Heart left ventricle (tissue), 13 donors: ENCODE data around the gene SIAE.

ENCODE experiments used
- POLR2A ChIP-seq, 2 donors: fragments of 450-650 bp; IDR thresholded peaks; one replicate each; pipeline ENCODE4 v1.6.1; 2017; ENCODE audit warnings: antibody characterized with exemption in 2 of 2, mild to moderate bottlenecking in 2 of 2, moderate library complexity in 2 of 2
- TF ChIP-seq, protein P1 (sequence below), 12 donors: fragments of 200-600 bp; sonication (generic) in 4 of 12; IDR thresholded peaks; one replicate each; pipeline versions ENCODE4 v1.5.0 to v1.8.0; 2018 to 2022; ENCODE audit warnings: antibody characterized with exemption in 12 of 12, mild to moderate bottlenecking in 5 of 12
- donor health status: ischemic (EF 13 %, LVEDD 7.1; RV severe dilation, severe dysfunction).
- donor health status: DM: no; HTN: yes; CAD: no.
- donor health status: DM: no; HTN: no; CAD: no.
- donor health status: ischemic (EF 25% LVEDD 6.9; RV normal size, moderate dysfunction).
- donor health status: ischemic (EF 25% LVEDD 5.7; RV mildly dilated, moderate dysfunction).
- donor health status: ischemic (EF 35%, LVEDD 5.7; RV mildly dilated, moderate dysfunction).
- donor health status: nonischemic (EF 11% LVEDD 7.7; RV severe dilation, severe dysfunction).
- donor health status: DM: yes; HTN: yes; CAD: no.
- donor health status: PGD.
- donor health status: ischemic (EF 29% LVEDD 5.4; RV normal size, mild dysfunction).
- donor health status: nonischemic (EF 23%, LVEDD 6.1; RV moderate dilation, normal function).

DNA sequence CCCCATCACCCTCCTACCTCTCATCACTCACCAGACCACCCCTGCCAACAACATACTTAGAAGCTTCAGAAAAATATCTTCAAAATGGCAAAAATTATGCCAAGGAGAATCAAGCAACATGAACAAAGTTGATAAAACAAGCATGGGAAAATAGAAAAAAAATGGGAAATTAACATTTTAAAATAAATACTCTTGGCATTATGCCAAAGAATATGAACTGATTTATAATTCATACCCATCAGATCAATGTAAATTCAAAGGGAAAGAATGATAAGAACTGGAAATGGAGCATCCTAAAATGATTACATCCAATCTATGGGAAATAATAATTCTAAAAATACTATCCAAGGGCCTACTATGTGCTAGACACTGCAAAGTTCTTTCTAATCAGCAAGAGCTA, 12.0 kb downstream of the SIAE start:
- TF ChIP-seq, protein P1, sequence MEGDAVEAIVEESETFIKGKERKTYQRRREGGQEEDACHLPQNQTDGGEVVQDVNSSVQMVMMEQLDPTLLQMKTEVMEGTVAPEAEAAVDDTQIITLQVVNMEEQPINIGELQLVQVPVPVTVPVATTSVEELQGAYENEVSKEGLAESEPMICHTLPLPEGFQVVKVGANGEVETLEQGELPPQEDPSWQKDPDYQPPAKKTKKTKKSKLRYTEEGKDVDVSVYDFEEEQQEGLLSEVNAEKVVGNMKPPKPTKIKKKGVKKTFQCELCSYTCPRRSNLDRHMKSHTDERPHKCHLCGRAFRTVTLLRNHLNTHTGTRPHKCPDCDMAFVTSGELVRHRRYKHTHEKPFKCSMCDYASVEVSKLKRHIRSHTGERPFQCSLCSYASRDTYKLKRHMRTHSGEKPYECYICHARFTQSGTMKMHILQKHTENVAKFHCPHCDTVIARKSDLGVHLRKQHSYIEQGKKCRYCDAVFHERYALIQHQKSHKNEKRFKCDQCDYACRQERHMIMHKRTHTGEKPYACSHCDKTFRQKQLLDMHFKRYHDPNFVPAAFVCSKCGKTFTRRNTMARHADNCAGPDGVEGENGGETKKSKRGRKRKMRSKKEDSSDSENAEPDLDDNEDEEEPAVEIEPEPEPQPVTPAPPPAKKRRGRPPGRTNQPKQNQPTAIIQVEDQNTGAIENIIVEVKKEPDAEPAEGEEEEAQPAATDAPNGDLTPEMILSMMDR (IDR thresholded peaks at IDR 0.05): no peak
- TF ChIP-seq POLR2A (IDR thresholded peaks at IDR 0.05): no peak
